Mucosa of stomach (tissue), 1 donor: ENCODE measurements around the gene NKD1.
"Not testable (repeated sequence)": the region's sequence is repeated elsewhere in the genome, so short reads cannot be mapped to it uniquely, and the experiment has no call there.

Experiments
- H3K27me3 ChIP-seq: one replicate; pipeline ENCODE4 v1.7.0; 2013; ENCODE audit warnings: mild to moderate bottlenecking, low read length; ENCODE audit not compliant: control insufficient read depth, insufficient read depth
- H3K36me3 ChIP-seq: one replicate; pipeline ENCODE4 v1.7.0; 2013; ENCODE audit warnings: low read length; ENCODE audit not compliant: control insufficient read depth, insufficient read depth
- H3K4me1 ChIP-seq: one replicate; pipeline ENCODE4 v1.7.0; 2013; ENCODE audit warnings: mild to moderate bottlenecking, low read length; ENCODE audit not compliant: control insufficient read depth, insufficient read depth
- H3K4me3 ChIP-seq: one replicate; pipeline ENCODE4 v1.7.0; 2013; ENCODE audit warnings: low read length
- H3K9ac ChIP-seq: one replicate; pipeline ENCODE4 v1.7.0; 2013; ENCODE audit warnings: mild to moderate bottlenecking, low read length, moderate library complexity
- H3K9me3 ChIP-seq: one replicate; pipeline ENCODE4 v1.7.0; 2013; ENCODE audit warnings: mild to moderate bottlenecking, low read length, moderate library complexity; ENCODE audit not compliant: control insufficient read depth
- donor health status: Pancreatic carcinoma.

NKD1 gene, protein sequence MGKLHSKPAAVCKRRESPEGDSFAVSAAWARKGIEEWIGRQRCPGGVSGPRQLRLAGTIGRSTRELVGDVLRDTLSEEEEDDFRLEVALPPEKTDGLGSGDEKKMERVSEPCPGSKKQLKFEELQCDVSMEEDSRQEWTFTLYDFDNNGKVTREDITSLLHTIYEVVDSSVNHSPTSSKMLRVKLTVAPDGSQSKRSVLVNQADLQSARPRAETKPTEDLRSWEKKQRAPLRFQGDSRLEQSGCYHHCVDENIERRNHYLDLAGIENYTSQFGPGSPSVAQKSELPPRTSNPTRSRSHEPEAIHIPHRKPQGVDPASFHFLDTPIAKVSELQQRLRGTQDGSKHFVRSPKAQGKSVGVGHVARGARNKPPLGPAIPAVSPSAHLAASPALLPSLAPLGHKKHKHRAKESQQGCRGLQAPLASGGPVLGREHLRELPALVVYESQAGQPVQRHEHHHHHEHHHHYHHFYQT

DNA sequence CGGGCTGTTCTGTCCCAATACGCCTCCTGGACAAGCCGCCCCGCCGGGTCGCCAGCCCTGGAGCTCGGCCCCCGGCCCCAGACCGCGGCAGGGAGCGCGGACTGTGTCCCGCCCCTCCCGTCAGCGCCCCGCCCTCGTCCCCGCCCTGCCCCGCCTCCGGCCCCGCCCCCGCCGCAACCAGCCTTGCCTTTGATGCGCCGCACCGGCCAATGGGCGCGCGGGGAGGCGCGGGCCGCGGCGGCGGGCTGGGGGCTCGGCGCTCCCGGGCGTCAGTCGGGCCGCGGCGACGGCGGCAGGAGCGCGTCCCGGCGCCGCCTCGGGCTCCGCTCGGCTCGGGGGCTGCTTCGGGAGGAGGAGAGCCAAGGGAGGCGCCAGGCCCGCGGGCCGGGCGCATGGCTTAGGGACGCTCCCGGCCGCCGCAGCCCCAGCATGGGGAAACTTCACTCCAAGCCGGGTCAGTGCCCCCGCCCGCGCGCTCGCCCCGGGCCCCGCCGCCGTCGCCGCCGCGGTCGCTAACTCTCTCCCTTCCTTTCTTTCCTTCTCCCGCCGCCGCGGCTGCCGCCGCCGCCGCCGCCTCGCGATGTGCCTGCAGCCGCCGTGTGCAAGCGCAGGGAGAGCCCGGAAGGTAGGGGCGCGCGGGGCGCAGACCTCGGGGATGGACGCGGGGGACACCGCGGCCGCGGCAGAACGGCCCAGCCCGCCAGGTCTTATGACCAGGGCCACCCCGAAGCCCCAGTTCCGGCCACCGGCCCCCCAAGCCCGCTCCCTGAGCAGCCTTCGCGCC lies at the start of gene NKD1:
NKD1 (plus strand) TSS at position 272 of the 784 bp plus-strand sequence; CDS start at position 430, 158 bp downstream.
- Histone ChIP-seq H3K4me1 (no peaks in the 10 kb centered on the region), H3K36me3 (no peaks in the 10 kb centered on the region)

GRCh38 chr16:50498431-50499155 lies 49.6 kb upstream of the NKD1 start:
- H3K27me3 ChIP-seq = no peaks in the 10 kb centered on the region
- no peaks in the 10 kb centered on the region for H3K9me3 ChIP-seq
- H3K4me1 ChIP-seq = no peaks in the 10 kb centered on the region
- H3K36me3 ChIP-seq = no peaks in the 10 kb centered on the region
- H3K9ac ChIP-seq = no peak overlapping the region
- H3K4me3 ChIP-seq = no peak overlapping the region

More for the DNA sequence above, at the start of gene NKD1:
- no peaks in the 10 kb centered on the region for H3K9me3 ChIP-seq
- H3K4me3 ChIP-seq = peak within 1 kb of the TSS; percentile 4
- peaks cover 20% of the 10 kb centered on the region for H3K27me3 ChIP-seq
- H3K9ac ChIP-seq = peak within 1 kb of the TSS; percentile 22

DNA sequence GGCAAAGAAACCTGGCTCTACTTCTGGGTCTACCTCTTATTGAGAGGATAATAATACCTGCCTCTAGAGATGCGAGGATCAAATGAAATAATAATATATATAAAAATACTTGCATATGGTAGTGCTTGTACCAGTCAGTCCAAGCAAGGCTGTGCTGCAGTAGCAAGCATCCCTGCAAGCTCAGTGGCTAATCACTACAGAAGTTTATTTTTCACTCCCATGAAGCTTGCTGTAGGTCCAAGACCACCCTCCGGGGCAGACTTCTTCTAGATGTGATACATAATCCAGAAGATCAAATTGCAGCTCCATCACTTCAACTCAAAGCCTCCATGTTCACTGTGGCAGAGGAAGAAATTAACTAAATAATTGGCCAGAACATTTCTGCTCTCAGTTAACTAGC lies 48.9 kb upstream of the NKD1 start:
- Histone ChIP-seq H3K9me3 (no peaks in the 10 kb centered on the region), H3K9ac (no peak overlapping the region), H3K4me3 (no peak overlapping the region), H3K4me1 (no peaks in the 10 kb centered on the region), H3K36me3 (no peaks in the 10 kb centered on the region), H3K27me3 (no peaks in the 10 kb centered on the region)

DNA sequence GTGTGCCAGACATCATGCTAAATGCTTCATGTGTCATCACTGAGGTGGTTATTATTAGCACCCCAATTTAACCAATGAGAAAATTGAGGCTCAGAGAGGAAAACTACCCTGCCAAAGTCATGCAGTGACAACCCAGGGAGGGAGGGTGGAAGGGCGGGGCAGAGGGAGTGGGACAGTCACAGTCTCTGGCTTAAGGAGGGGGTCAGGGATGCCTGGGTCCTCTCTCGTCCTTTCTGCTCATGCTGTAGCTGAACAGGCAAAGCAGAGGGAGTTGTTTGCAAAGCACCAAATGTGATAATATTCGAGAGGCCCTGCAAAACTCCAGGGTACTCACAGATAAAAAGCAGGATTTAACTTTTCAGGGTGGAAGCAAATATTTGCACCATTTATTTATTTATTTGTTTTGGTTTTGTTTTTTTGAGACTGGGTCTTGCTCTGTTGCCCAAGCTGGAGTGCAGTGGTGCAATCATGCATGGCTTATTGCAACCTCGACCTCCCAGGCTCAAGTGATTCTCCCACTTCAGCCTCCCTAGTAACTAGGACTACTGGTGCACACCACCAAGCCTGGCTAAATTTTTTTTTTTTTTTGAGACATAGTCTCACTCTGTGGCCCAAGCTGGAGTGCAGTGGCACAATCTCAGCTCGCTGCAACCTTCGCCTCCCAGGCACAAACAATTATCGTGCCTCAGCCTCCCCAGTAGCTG lies 47.9 kb upstream of the NKD1 start:
- Histone ChIP-seq H3K4me3 (no peak overlapping the region), H3K9me3 (no peaks in the 10 kb centered on the region), H3K36me3 (no peaks in the 10 kb centered on the region), H3K9ac (no peak overlapping the region), H3K27me3 (no peaks in the 10 kb centered on the region), H3K4me1 (no peaks in the 10 kb centered on the region)

DNA sequence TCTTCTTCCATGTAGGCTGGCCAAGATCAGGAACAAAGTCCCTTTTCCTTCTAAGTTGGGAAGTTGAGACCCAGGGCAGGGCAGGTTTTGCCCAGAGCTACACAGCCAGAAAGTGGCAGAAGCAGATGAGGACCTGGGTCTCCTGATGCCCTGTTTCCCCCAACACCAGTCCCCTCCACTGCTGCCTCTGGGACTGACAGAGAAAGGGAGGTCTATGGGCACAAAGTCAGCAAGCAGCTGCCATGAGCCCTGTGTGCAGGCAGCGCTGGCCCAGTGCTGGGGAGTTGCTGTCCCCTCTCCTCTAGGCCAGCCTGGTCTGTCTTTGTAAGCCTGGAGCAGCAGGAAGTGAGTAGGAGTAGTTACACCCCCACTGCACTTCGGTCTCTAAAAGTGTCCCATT lies 46.9 kb upstream of the NKD1 start:
- Histone ChIP-seq H3K4me1 (no peaks in the 10 kb centered on the region), H3K27me3 (no peaks in the 10 kb centered on the region), H3K9ac (no peak overlapping the region), H3K36me3 (no peaks in the 10 kb centered on the region), H3K9me3 (no peaks in the 10 kb centered on the region), H3K4me3 (no peak overlapping the region)

DNA sequence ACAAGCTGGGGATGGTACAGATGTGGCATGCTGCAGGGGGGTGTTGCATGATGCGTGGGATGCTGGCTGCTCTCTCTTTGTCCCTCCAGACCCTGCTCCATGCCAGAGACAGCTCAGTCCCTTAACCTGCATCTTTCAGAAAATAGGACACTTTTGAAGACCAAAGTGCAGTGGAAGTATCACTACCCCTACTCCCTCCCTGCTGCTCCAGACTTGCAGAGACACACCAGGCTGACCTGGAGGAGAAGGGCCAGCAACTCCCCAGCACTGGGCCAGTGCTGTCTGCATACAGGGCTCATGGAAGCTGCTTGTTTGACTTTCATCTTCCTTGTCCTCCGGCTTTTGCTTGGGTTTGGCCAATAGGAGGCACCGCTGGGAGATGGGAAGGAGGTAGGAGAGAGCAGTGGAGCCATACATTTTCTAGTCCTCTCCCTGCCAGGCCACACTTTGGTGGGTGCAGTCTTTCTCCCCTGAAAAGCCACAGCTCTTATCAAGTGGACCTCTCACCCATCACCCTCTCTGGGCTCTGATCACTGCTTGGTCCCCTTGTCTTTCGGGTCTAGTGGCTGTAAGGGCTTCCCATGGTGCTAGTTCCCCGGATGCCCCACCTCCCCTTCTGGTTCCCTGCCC lies 46.1 kb upstream of the NKD1 start:
- Histone ChIP-seq H3K36me3 (no peaks in the 10 kb centered on the region), H3K4me3 (no peak overlapping the region), H3K4me1 (no peaks in the 10 kb centered on the region), H3K9ac (no peak overlapping the region), H3K27me3 (no peaks in the 10 kb centered on the region), H3K9me3 (no peaks in the 10 kb centered on the region)

DNA sequence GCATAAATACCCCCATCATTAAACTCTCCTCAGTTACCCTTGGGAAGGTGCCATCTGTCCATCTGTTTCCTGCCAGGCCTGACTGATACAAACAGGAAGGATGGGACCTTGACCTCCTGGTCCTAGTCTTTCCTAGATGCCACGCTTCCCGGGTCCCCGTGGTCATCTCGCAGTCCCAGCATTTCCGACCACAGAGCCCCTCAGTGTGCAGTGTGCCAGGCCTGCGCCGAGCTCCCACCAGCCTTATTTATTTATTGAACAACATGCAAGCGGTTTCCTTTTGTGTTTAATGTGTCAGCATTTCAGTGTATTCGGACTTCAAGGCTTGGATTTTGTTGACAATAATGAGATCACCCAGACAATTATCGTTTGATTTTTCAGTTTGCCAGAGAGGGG lies 45.6 kb upstream of the NKD1 start:
- Histone ChIP-seq H3K27me3 (no peaks in the 10 kb centered on the region), H3K9me3 (no peaks in the 10 kb centered on the region), H3K36me3 (no peaks in the 10 kb centered on the region), H3K4me1 (no peaks in the 10 kb centered on the region), H3K9ac (no peak overlapping the region), H3K4me3 (no peak overlapping the region)

DNA sequence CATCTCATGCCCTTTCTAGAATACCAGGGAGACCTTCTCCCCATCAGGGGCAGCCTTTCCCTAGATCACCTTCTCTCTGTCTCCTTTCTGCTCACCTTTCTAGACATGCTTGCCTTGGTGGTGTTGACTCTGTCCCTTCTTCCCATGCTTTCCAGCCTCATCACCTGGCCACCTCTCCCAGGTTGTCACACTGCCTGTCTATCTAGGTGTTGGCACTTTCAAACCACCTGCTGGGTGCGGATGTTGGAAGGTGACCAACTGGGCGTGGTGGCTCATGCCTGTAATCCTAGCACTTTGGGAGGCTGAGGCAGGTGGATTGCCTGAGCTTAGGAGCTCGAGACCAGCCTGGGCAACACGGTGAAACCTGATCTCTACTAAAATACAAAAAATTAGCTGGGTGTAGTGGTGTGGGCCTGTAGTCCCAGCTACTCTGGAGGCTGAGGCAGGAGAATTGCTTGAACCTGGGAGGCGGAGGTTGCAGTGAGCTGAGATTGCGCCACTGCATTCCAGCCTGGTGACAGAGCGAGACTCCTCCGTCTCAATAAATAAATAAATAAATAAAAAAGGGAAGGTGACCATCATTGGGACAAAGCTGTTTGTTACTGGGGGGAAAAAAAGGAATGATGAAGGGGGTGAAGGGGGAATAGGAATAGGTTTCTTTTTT lies 44.2 kb upstream of the NKD1 start:
- not testable (repeated sequence) for H3K9ac ChIP-seq, H3K4me1 ChIP-seq, H3K4me3 ChIP-seq, H3K27me3 ChIP-seq, H3K9me3 ChIP-seq, H3K36me3 ChIP-seq

DNA sequence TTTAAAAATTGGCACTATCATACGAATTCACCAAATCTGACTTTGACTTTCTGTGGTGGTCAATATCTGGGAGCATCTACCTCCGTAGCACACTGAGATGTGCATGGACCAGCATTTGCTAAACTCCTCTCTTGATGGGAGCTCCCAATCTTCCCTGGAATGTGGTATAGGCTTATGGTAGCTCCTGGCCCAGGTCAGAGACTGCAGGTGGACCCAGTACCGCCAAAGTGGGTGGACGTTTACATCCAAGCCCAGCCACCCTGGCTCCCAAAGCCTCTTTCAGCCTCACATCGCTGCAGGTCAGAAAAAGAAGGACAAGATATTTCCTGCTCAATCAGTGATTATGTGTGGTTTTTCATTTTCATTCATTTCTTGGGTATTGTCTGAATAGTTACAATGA lies 43.1 kb upstream of the NKD1 start:
- H3K9ac ChIP-seq = no peak overlapping the region
- H3K36me3 ChIP-seq = no peaks in the 10 kb centered on the region
- H3K4me3 ChIP-seq = no peak overlapping the region
- no peaks in the 10 kb centered on the region for H3K9me3 ChIP-seq
- no peaks in the 10 kb centered on the region for H3K27me3 ChIP-seq
- H3K4me1 ChIP-seq = no peaks in the 10 kb centered on the region

- Histone ChIP-seq H3K9ac (no peak overlapping the region), H3K4me1 (no peaks in the 10 kb centered on the region), H3K27me3 (no peaks in the 10 kb centered on the region), H3K9me3 (no peaks in the 10 kb centered on the region), H3K4me3 (no peak overlapping the region), H3K36me3 (no peaks in the 10 kb centered on the region)
These were observed 42.3 kb upstream of the NKD1 start for GRCh38 chr16:50505714-50506542.
